Measurements from ENCODE around the gene SLC30A2.
"Not testable (repeated sequence)": the region's sequence is repeated elsewhere in the genome, so short reads cannot be mapped to it uniquely, and the experiment has no call there.

The SLC30A2 gene, protein sequence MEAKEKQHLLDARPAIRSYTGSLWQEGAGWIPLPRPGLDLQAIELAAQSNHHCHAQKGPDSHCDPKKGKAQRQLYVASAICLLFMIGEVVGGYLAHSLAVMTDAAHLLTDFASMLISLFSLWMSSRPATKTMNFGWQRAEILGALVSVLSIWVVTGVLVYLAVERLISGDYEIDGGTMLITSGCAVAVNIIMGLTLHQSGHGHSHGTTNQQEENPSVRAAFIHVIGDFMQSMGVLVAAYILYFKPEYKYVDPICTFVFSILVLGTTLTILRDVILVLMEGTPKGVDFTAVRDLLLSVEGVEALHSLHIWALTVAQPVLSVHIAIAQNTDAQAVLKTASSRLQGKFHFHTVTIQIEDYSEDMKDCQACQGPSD

GRCh38 chr1:26045722-26046245 is at the start of gene SLC30A2:
TSS of gene SLC30A2 (minus strand) at chr1:26046118. CDS start at chr1:26045896, 222 bp downstream.
- DNase-seq (ENCODE audit: low read depth in 2 of 2) = no peak

GRCh38 chr1:26094677-26095383 is 48.9 kb upstream of the SLC30A2 start:
- DNase-seq (ENCODE audit: low read depth in 2 of 2) = no peak

DNA sequence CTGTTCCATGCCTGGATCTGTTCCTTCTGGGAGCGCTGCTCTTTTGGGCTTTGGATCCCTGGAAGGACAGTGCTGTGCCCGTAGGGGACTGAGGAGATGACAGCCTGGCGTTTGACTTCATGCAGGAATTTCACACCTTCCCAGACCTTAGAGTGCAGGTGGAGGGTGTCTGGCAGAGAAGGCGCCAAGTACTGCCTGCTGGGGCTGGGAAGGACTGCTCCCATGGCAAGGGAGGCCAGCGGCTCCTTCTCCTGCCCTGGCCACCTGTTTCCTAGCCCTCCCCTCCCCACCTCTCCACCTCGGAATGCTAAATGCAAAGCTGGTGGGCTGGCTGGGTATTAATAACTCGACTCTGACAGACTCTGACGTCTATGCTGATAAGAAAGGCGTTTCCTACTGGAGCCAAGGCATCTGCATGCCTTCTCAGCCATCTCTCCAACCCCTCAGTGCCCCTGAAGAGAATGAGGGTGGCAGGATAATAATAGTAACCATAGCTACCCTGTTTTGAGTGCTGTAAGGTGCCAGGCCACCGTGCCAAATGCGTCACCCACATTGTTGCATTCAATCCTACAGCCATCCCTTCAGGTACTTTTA is 48.3 kb upstream of the SLC30A2 start:
- no peak for DNase-seq (ENCODE audit: low read depth in 2 of 2)

GRCh38 chr1:26093569-26093968 is 47.7 kb upstream of the SLC30A2 start:
- not testable (repeated sequence) for DNase-seq (ENCODE audit: low read depth in 2 of 2)

DNA sequence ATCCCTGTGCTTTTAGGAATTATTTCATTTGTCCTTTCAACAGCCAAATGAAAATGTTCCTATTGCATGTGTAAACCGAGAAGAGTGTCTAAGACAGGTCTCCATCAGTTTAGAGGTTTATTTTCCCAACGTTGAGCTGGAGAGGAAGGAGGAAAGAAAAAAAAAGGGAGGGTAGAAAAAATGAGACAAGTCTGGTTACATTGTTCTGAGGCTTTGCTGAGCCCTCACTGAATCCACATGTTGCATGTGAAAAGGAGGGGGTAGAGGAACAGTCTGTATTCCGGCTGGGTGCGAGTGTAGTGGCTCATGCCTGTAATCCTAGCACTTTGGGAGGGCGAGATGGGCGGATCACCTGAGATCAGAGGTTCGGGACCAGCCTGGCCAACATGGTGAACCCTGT is 46.5 kb upstream of the SLC30A2 start:
- DNase-seq (ENCODE audit: low read depth in 2 of 2) = no peak

DNA sequence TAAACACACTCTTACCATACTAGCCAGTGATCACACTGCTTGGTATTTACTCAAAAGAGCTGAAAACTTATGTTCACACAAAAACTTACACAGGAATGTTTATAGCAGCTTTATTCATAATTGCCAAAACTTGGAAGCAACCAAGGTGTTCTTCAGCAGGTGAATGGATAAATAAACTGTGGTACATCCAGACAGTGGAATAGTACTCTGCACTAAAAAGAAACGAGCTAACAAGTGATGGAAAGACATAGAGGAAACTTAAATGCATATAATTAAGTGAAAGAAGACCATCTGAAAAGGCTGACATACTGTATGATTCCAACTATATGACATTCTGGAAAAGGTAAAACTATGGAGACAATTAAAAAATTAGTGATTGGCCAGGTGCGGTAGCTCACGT is 45.0 kb upstream of the SLC30A2 start:
- no peak for DNase-seq (ENCODE audit: low read depth in 2 of 2)

DNA sequence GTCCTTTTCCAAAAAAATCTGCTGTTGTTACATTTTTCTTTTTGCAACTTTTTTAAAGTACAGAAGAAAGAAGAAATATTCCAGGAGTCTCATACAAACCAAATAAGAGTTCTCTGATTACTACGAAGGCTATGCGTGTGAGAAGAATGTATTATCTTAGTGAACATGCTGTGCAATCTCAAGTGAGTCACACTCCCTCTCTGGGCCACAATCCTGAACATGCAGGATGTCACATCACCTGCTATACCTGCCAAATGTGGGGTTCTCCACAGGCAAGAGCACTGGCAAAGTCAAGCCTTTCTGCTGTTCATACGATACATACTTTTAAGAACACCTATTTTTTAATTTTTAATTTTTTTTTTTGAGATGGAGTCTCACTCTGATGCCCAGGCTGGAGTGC is 43.2 kb upstream of the SLC30A2 start:
- no peak for DNase-seq (ENCODE audit: low read depth in 2 of 2)

- no peak for DNase-seq (ENCODE audit: low read depth in 2 of 2)
These were observed 38.9 kb upstream of the SLC30A2 start for GRCh38 chr1:26084844-26085243.

DNA sequence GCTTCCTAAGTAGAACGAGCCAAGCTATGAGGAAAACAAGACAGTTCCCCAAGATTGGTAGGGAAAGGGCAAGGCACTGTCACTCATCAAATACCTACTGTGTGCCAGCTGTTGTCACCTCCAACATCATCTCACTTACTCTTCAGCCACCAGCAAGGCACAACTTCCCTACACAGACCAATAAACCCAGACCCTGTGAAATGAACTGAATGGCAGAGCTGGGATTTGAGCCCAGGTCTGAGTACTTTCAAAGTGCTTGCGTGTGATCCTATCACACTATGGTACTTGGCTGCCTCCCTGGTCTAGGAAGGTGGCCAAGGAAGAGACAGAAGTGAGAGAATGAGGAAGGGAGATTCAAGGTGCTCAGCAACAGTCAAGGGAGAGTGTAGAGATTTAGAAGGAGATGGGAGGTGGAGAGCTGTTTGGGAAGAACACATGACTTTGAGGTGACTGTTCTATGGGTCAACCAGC is 38.2 kb upstream of the SLC30A2 start:
- DNase-seq (ENCODE audit: low read depth in 2 of 2) = no peak

DNA sequence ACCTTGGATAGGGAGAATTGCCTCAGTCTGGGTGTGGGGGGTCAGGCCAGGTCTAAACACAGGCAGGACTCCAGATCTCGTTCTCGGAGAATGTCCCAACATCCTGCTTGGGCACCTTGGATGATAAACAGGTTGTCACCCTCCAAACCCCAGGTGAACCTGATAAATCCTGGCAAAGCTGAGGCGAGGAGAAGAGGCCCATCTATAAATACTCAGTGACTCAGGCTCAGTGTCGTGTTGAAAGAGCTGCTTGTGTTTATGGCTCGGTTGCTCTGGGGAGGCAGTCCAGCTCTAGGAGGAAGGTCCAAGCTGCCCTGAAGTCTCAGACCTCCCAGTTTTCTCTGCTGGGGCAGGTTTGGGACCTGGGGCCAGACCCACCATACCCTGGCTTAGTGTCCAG is 37.3 kb upstream of the SLC30A2 start:
- no peak for DNase-seq (ENCODE audit: low read depth in 2 of 2)

DNA sequence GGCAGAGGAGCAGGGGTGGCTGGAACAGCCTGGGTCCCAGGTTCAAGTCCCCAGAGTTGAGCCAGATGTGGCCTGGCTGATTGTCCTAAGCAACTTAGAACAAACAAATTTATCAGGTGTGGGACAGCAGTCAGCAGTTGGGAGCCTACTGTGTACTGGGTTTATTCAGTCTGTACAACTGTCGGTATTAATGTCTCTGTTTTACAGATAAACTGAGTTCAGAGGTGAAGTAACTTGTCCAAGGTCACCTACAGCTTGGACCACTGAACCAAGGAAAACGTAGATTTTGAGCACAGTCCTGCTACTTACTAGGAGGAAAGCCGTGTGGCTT is 36.1 kb upstream of the SLC30A2 start:
- no peak for DNase-seq (ENCODE audit: low read depth in 2 of 2)

DNA sequence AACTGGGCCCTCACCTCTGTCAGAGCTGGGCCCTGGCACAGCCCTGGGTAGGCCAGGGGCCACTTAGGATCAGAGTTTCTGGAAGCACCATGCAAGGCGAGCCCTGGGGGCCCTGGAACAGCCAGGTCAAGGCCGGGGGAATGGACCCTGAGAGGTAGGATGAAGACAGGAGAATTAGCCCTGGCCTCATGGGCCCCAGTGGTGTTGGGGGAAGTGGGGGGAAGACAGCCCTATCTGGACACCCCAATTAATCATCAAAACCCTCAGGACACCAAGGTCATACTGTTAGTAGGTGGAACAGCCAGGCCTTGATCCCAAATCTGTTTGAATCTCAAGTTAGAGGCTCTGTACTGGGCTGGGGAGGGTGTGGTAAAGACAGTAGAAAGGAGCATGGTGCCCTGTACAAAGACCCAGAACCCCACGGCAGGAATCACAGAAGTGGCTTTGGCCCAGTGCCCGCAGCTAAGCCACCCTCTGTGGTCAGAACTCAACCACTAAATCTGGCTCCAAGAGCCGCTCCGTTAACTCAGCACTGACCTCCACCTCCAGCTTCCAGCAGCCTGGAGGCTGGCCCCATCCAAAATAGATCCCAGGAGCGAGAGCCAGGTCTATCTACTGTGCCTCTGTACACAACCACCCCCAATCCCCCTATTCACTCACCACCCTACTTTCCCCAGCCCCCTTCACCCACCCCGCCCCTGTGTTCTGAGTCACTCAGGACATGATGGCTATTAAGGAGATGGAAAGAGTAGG is 35.5 kb upstream of the SLC30A2 start:
- DNase-seq (ENCODE audit: low read depth in 2 of 2) = no peak

GRCh38 chr1:26079960-26080814 is 34.3 kb upstream of the SLC30A2 start:
- DNase-seq (ENCODE audit: low read depth in 2 of 2) = no peak

DNA sequence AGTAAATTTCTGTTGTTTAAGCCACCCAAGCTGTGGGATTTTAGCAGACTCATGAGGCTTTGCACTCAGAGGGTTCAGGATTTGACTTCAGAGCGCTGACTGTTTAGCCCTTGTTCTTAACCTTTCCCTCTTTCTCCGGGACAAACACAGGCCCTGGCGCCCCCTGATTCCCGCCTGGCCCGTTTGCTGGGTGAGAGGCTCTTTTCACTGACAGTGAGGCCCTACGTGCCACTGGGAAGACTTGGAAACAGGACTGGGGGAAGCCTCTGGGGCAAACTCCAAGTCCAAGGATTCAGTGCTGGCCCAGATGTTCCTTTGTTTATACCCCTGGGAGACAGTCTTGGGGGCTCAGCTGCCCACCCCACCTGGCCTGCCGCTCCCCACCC is 33.3 kb upstream of the SLC30A2 start:
- DNase-seq (ENCODE audit: low read depth in 2 of 2) = no peak

GRCh38 chr1:26078286-26079177 is 32.6 kb upstream of the SLC30A2 start:
- no peak for DNase-seq (ENCODE audit: low read depth in 2 of 2)

- DNase-seq (ENCODE audit: low read depth in 2 of 2) = no peak
These were observed 31.6 kb upstream of the SLC30A2 start for GRCh38 chr1:26077524-26077923.

GRCh38 chr1:26075421-26076144 is 29.7 kb upstream of the SLC30A2 start:
- no peak for DNase-seq (ENCODE audit: low read depth in 2 of 2)

GRCh38 chr1:26072305-26072704 is 26.4 kb upstream of the SLC30A2 start:
- DNase-seq (ENCODE audit: low read depth in 2 of 2) = no peak

DNA sequence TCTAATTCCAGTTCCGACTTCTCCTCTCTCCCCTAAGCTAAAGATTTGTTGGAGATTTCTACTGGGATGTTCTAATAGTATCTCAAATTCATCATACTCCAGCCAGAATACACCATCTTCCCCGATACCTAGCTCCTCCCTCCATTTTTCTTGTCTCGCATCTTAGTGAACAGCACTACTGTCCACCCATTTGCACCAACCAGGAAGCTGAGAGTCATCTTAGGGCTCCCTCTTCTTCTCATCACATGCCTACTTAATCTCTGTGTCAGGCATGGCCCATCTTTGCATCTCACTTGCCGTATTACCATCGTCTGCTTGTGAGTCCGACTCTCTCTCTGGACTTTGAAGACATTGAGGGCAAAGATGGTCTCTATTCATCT is 25.0 kb upstream of the SLC30A2 start:
- DNase-seq (ENCODE audit: low read depth in 2 of 2) = no peak

All from stimulated activated CD4-positive, alpha-beta T cell treated with anti-CD3 and anti-CD28 coated beads, Interleukin-1b, Interleukin-23, amount 100 ng/mL, for 4 hours (primary cell).